OCI-LY3 (cell line): ENCODE results near the gene DFFB.

Source experiments
- EZH2phosphoT487 ChIP-seq: fragments of 200-600 bp; shearing (Covaris generic); IDR thresholded peaks from 2 replicates; pipeline ENCODE4 v1.6.1; 2018; ENCODE audit warnings: antibody characterized with exemption, mixed run types, low read depth
- TF ChIP-seq, protein P1 (sequence below): fragments of 200-600, 300-600 bp; sonication (generic); IDR thresholded peaks from 2 replicates; pipeline ENCODE4 v1.5.1; 2014; ENCODE audit warnings: antibody characterized with exemption, low read length, low read depth

DNA sequence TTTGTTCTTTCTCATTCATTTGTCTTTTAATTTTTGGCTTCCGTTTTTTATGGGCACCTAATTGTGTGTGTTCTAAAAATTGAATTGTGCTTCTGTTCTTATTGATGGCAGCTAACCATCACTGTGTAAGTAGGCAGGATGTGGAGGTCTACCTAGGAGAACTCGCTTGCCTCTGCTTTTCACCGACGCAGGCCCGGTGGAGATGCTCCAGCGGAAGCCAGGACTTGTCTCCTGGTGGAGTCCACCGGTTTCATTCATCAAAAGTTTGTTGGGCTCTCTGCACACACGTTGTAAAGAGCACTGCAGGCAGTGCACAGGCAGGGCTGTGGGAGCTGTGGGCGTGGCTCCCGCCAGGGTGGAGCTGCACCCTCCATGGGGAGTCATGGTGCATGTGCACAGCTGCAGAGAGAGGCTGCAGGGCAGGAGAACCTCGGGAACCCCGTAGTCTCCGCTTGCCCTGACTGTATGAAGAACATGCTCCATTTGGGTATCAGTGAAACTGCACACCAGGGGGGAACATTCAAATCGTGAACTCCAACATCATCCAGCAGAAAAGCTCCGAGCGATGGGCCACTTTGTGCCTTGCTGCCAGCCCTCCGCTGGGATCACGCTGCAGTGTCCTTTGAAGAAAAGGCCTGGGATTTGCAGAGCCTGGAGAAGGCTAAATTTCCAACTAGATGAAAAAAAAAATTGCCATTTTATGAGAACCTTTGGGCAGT lies 48.8 kb downstream of the DFFB start:
- TF ChIP-seq, protein P1, sequence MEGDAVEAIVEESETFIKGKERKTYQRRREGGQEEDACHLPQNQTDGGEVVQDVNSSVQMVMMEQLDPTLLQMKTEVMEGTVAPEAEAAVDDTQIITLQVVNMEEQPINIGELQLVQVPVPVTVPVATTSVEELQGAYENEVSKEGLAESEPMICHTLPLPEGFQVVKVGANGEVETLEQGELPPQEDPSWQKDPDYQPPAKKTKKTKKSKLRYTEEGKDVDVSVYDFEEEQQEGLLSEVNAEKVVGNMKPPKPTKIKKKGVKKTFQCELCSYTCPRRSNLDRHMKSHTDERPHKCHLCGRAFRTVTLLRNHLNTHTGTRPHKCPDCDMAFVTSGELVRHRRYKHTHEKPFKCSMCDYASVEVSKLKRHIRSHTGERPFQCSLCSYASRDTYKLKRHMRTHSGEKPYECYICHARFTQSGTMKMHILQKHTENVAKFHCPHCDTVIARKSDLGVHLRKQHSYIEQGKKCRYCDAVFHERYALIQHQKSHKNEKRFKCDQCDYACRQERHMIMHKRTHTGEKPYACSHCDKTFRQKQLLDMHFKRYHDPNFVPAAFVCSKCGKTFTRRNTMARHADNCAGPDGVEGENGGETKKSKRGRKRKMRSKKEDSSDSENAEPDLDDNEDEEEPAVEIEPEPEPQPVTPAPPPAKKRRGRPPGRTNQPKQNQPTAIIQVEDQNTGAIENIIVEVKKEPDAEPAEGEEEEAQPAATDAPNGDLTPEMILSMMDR, result no peak
- no peak for TF ChIP-seq EZH2phosphoT487
